Effector memory CD8-positive, alpha-beta T cell (primary cell): Measurements from ENCODE around the gene GABRA6.

Experiments used
- ATAC-seq: fragments of 150-1000 bp; cut with Tn5 transposase; replicated peaks from 2 replicates; pipeline ENCODE4 v1.10.0; 2021; ENCODE audit warnings: mild to moderate bottlenecking, moderate library complexity
- DNase-seq, 3 experiments: peaks; one replicate each; pipeline ENCODE4 v3.0.0; 2021
- H3K27ac Mint-ChIP-seq, 2 donors: one replicate each; pipeline ENCODE4 v1.8.0; 2022; ENCODE audit warnings: mild to moderate bottlenecking in 2 of 2, mixed read lengths in 2 of 2, moderate library complexity in 2 of 2
- H3K27me3 Mint-ChIP-seq, 2 donors: one replicate each; pipeline ENCODE4 v1.8.0; 2022; ENCODE audit warnings: mixed read lengths in 2 of 2
- H3K36me3 Mint-ChIP-seq: one replicate; pipeline ENCODE4 v1.8.0; 2022; ENCODE audit warnings: mild to moderate bottlenecking, moderate library complexity, mixed read lengths; ENCODE audit not compliant: insufficient read depth
- H3K4me1 Mint-ChIP-seq, 2 donors: one replicate each; pipeline ENCODE4 v1.8.0; 2022; ENCODE audit warnings: low read depth in 2 of 2, mixed read lengths in 2 of 2
- H3K4me3 Mint-ChIP-seq, 2 donors: one replicate each; pipeline ENCODE4 v1.8.0; 2022; ENCODE audit warnings: mild to moderate bottlenecking in 2 of 2, mixed read lengths in 2 of 2, moderate library complexity in 2 of 2
- H3K9me3 Mint-ChIP-seq, 2 donors: one replicate each; pipeline ENCODE4 v1.8.0; 2022; ENCODE audit warnings: mixed read lengths in 2 of 2

GABRA6 gene

GRCh38 chr5:161707382-161707781 is 21.9 kb downstream of the GABRA6 start:
- H3K4me1 Mint-ChIP-seq: no peaks in the 10 kb centered on the region
- no peaks in the 10 kb centered on the region for H3K27me3 Mint-ChIP-seq
- H3K9me3 Mint-ChIP-seq: peaks cover 0 to 2% of the 10 kb centered on the region in 2 donors
- ATAC-seq (no peak), DNase-seq (no peak)
- no peak overlapping the region for H3K27ac Mint-ChIP-seq
- no peaks in the 10 kb centered on the region for H3K36me3 Mint-ChIP-seq
- H3K4me3 Mint-ChIP-seq: no peak overlapping the region

- no peaks in the 10 kb centered on the region for H3K36me3 Mint-ChIP-seq
- no peaks in the 10 kb centered on the region for H3K27me3 Mint-ChIP-seq
- H3K4me1 Mint-ChIP-seq: no peaks in the 10 kb centered on the region
- H3K27ac Mint-ChIP-seq: no peak overlapping the region
- no peak for DNase-seq
- no peak overlapping the region for H3K4me3 Mint-ChIP-seq
- H3K9me3 Mint-ChIP-seq: peaks cover 0 to 2% of the 10 kb centered on the region in 2 donors
- ATAC-seq: no peak
Measured at GRCh38 chr5:161709239-161709638, 23.7 kb downstream of the GABRA6 start.

DNA sequence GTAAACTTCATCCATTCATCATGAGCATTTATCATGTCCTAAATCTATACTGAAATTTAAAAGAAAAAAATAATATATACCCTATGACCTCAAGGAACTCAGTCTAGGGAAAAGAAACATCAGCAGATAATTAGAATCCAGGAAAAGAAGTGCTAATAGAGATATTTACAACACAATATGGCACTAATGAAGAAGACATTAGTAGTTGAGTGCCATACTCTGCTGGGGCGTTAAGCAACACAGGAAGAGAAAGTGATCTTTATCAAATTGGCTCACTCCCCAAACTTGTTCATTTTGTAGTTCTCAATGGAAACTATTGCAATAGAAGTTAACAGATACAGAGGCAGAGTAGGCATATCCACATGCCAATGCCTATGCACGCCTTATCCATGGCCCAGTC is 27.5 kb downstream of the GABRA6 start:
- no peak overlapping the region for H3K27ac Mint-ChIP-seq
- DNase-seq (no peak), ATAC-seq (no peak)
- H3K4me1 Mint-ChIP-seq: no peaks in the 10 kb centered on the region
- no peak overlapping the region for H3K4me3 Mint-ChIP-seq
- peaks cover 0 to 2% of the 10 kb centered on the region in 2 donors for H3K9me3 Mint-ChIP-seq
- no peaks in the 10 kb centered on the region for H3K27me3 Mint-ChIP-seq
- no peaks in the 10 kb centered on the region for H3K36me3 Mint-ChIP-seq

DNA sequence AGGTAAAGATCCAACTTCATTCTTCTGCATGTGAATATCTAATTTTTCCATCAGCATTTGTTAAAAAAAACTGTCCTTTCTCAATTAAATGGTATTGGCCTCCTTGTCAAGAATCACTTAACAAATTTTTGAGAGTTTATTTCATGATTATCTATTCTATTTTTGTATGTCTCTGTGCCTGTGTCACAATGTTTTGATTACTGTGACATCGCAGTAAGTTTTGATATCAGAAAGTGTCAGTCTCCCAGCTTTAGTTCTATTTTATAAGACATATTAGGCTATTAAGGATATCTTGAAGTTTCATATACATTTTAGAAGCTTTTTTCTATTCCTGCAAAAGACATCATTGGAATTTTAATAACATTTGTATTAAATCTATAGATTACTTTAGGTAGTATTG is 33.6 kb downstream of the GABRA6 start:
- H3K27me3 Mint-ChIP-seq: no peaks in the 10 kb centered on the region

DNA sequence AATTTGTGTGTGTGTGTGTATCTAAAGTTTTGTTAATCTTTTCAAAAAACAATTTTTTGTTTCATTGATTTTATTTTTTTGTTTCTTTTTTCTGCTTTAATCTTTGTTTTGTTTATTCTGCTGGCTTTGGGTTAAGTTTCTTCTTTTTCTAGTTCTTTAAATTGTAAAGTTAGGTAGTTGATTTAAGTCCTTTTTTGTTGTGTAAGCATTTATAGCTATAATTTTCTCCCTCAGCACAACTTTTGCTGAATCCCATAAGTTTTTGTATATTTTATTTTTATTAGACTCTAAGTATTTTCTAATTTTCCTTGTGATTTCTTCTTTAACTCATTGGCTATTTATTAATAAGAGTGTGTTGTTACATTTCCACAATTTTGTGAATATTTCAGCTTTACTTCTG is 34.9 kb downstream of the GABRA6 start:
- no peaks in the 10 kb centered on the region for H3K4me1 Mint-ChIP-seq
- no peaks in the 10 kb centered on the region for H3K27me3 Mint-ChIP-seq
- peaks cover 0 to 7% of the 10 kb centered on the region in 2 donors for H3K9me3 Mint-ChIP-seq
- DNase-seq: no peak
- no peak overlapping the region for H3K4me3 Mint-ChIP-seq
- no peaks in the 10 kb centered on the region for H3K36me3 Mint-ChIP-seq
- no peak for ATAC-seq
- no peak overlapping the region for H3K27ac Mint-ChIP-seq

More for the DNA sequence above, 33.6 kb downstream of the GABRA6 start:
- H3K9me3 Mint-ChIP-seq: peaks cover 0 to 4% of the 10 kb centered on the region in 2 donors
- H3K36me3 Mint-ChIP-seq: no peaks in the 10 kb centered on the region
- ATAC-seq: no peak
- H3K4me1 Mint-ChIP-seq: no peaks in the 10 kb centered on the region
- no peak overlapping the region for H3K4me3 Mint-ChIP-seq
- no peak for DNase-seq
- no peak overlapping the region for H3K27ac Mint-ChIP-seq

- DNase-seq (no peak), ATAC-seq (no peak)
- no peaks in the 10 kb centered on the region for H3K36me3 Mint-ChIP-seq
- no peak overlapping the region for H3K27ac Mint-ChIP-seq
- no peaks in the 10 kb centered on the region for H3K27me3 Mint-ChIP-seq
- peaks cover 3 to 11% of the 10 kb centered on the region in 2 donors for H3K9me3 Mint-ChIP-seq
- no peak overlapping the region for H3K4me3 Mint-ChIP-seq
- H3K4me1 Mint-ChIP-seq: no peaks in the 10 kb centered on the region
Measured at GRCh38 chr5:161734741-161735140, 49.2 kb downstream of the GABRA6 start.

- ATAC-seq: no peak
- H3K27me3 Mint-ChIP-seq: no peaks in the 10 kb centered on the region
- peaks cover 9 to 16% of the 10 kb centered on the region in 2 donors for H3K9me3 Mint-ChIP-seq
- H3K4me1 Mint-ChIP-seq: no peaks in the 10 kb centered on the region
- H3K4me3 Mint-ChIP-seq: no peak overlapping the region
- no peaks in the 10 kb centered on the region for H3K36me3 Mint-ChIP-seq
- no peak overlapping the region for H3K27ac Mint-ChIP-seq
- DNase-seq: no peak
Measured at GRCh38 chr5:161740433-161740832, 54.9 kb downstream of the GABRA6 start.

- ATAC-seq (no peak), DNase-seq (no peak)
- H3K4me1 Mint-ChIP-seq: no peaks in the 10 kb centered on the region
- no peaks in the 10 kb centered on the region for H3K27me3 Mint-ChIP-seq
- H3K36me3 Mint-ChIP-seq: no peaks in the 10 kb centered on the region
- peaks cover 11 to 16% of the 10 kb centered on the region in 2 donors for H3K9me3 Mint-ChIP-seq
- H3K27ac Mint-ChIP-seq: no peak overlapping the region
- no peak overlapping the region for H3K4me3 Mint-ChIP-seq
Measured at GRCh38 chr5:161744276-161744675, 58.8 kb downstream of the GABRA6 start.

GRCh38 chr5:161745392-161745791 is 59.9 kb downstream of the GABRA6 start:
- no peak for ATAC-seq
- Mint-ChIP-seq H3K27ac (no peak overlapping the region), H3K27me3 (no peaks in the 10 kb centered on the region), H3K36me3 (no peaks in the 10 kb centered on the region), H3K4me1 (no peaks in the 10 kb centered on the region), H3K9me3 (peaks cover 8 to 11% of the 10 kb centered on the region in 2 donors), H3K4me3 (no peak overlapping the region)
- DNase-seq: no peak

DNA sequence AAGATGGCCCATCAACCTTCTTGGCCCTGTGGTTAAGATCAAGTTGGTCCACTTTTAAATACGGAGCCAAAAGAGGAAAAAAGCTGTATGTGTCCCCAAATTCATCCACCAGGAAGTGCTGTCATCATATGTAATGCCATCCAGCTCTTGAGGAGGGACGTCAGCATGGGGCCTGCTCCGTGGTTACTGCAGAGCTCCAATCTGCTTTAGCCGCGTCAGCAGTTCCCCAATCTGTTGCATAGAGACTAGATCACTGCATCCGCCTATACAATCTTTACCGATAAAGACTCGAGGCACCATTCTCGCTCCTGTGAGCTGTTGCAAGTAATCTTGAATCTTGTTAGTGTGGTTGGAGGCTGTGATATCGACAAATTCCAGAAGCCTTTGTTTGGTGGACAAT is 65.7 kb downstream of the GABRA6 start:
- DNase-seq: no peak
- Mint-ChIP-seq H3K27me3 (no peaks in the 10 kb centered on the region), H3K9me3 (peaks cover 11 to 17% of the 10 kb centered on the region in 2 donors), H3K4me3 (no peak overlapping the region), H3K4me1 (no peaks in the 10 kb centered on the region), H3K36me3 (no peaks in the 10 kb centered on the region), H3K27ac (no peak overlapping the region)
- ATAC-seq: no peak
